GM19328 (cell line): ENCODE measurements around the gene ADCY4.
"Not testable (repeated sequence)": the region's sequence is repeated elsewhere in the genome, so short reads cannot be mapped to it uniquely, and the experiment has no call there.

ENCODE experiments used
- ATAC-seq: cut with Tn5 transposase; IDR thresholded peaks from one replicate; pipeline ENCODE4 v1.9.1; 2021; ENCODE audit warnings: mild to moderate bottlenecking, moderate library complexity; ENCODE audit not compliant: unreplicated experiment

Gene ADCY4

DNA sequence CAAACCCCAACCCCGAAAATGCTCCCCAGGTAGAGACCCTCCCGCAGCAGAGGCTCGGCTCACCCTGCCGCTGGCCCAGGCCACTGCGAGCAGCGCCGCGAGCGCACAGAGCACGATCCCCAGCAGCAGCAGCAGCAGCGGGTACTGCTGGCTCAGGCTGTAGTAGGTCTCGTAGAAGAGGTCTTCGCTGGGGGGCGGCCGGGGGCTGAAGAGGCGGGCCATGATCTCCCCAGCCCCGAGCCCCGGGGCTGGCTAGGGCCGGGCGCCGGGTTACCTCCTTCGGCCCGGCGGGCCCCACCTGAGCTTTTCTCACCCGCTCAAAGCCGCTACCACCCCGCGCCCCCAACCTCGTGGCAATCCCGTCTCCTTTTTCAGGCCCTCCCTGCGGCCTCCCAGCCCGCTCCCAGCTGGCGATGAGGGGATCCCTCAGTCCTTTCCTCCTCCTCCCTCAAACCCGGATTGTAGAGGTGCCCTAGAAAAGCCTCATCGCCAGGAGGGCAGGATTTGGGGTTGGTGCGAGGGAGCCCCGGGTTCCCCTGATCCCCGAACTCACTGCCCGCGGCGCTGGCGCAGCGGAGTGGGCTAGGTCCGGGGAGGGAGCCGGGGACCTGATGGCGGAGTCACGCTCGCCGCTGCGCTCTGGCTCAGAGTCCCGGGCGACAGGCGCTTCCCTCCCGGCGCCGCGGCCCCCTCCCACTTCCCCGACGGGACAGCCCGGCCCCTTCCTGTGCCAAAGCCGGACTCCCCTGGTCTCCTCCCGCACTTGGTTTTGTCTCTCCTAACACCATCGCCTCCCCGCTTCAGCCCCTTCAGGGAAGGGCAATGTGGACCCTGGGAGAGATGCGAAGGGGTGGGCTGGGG is at the start of gene ADCY4:
ADCY4 (minus strand) TSS at position 641 of the 861 bp plus-strand sequence; CDS start at position 222, 419 bp downstream.
- ATAC-seq = no peak

GRCh38 chr14:24384169-24384568 is 49.3 kb upstream of the ADCY4 start:
- ATAC-seq = no peak

DNA sequence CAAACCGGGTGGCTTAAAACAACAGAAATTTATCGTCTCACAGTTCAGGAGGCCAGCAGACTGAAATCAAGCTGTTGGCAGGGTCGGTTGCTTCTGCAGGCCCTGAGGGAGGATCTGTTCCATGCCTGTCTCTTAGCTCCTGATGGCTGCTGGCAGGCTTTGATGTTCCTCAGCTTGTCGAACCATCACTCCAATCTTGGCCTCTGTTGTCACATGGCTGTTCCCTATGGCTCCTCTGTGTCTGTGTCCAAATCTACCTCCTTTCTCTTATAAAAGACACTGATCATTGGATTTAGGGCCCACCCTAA is 47.1 kb upstream of the ADCY4 start:
- no peak for ATAC-seq

DNA sequence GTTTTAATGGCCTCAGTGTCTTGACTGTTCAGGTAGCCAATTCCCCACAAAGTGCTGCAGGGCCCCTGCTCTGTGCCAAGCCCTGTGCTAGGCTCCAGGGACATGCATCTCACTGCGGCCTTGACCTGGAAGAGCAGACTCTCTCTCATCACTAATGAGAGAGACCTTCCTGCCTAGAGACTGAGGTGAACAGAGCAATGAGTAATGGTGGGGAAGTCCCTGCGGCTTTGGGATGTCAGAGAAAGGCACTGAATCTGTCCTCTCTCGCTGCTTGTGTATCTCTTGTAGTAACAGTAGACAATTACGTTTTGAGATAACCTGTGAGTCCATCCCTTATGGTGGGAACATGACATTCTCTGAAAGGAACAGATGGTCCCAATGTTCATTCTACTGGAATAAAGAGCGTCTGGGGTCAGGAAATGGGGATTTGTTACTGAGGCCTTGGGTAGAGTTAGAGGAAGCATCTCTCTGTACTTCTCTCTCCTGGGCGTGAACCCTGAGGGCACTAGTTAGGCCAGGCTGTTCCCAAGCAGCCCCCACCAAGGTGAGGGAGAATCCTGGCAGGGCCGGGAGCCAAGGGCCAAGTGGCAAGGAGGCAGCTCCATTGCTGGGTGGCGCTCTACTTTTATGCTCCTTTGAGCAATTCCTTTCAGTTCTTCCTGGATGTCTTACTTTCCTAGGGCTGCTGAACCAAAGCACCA is 46.6 kb upstream of the ADCY4 start:
- no peak for ATAC-seq

DNA sequence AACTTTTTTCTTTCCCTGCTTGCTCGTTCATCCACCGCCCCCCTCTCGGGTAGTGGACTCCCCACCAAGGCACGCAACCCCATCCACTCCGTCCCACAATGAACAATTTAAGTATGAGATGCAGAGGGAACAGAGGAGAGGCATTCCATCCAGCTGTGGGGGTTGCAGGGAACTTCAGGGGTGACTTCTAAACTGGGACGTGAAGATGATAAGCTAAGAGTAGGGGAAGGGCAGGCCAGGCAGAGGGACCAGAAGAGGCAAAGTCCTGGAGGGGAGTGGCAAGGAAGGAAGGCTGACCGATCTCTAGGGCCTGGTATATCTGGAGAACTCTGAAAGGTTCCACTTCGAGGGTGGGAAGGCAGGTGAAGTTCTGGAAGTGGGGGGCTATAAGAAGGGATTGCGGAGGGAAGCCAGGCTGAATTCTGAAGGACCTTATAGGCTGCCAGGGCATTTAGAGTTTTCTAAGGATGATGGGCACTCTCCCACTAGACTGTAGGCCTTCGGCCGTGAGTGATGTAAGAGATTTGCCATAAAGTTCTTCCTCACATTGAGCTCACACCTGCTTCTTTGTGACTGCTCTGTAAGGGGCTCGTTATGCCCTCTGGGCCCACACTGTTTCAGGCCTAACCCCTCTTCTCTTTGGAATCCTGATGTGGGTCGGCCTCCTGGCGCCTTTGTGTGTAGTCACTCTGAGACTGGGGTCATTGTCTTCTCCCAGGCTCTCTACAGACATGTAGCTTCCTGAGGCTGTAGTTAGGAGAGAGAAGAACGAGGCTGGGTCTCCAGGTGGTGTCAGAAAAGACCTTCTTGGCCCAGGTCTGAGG is 45.2 kb upstream of the ADCY4 start:
- ATAC-seq = no peak

DNA sequence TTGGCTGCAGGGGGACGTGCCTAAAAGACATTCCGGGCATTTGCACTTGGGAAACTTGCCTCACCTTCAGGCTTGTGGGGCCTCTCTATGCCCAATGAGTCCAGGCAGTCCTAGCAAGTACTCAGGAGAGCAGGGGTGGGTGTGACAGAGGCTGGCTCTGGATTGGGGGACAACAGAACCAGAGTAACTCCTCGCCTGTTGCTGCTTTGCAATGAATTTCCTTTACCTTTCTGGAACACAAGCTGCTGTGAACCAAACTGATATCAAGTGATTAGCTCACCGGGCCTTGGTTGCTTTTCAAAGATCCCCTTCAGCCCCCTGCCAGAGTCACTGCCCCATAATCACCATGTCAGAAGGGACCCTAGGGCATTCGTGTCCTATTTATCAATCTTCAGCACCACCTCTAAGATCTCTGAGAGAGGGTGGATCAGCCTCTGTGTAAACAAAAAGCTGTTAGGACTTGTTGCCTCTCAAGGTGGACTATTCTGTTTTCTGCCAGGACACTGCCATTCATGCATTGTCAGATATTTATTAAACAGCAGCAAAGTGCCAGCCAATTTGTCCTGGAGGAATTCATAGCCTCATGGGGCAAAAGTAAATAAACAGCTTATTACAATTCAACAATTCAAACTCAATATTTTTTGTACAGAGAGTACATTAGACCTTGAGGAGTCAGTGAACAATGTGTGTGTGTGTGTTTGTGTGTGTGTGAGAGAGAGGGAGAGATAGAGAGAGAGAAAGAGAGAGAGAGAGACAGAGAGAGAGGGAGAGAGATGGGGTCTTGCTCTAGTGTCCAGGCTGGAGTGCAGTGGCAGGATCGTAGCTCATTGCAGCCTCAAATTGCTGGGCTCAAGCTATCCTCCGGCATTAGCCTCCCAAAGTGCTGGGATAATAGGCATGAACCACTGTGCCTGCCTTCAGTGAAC is 44.4 kb upstream of the ADCY4 start:
- no peak for ATAC-seq

- no peak for ATAC-seq
Measured at GRCh38 chr14:24378327-24378726, 43.5 kb upstream of the ADCY4 start.

DNA sequence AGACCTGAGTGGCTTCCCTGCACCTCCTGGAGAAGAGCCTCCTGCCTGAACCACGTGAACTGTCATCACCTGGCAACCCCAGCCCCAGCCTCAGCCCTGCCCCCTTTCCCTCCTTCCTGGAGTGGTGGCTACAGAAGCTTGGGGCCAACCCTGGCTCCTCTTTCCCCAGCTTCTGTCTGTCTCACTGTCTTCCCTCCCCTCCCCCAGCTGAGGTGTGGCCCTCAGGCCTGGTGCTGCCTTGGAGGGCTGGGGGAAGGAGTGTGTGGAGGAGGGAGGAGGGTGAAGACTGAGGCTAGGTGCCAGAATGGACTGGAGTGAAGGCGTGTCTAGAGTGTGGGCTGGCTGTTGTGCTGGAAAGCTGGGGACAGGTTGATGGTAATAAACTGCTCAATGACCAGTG is 42.8 kb upstream of the ADCY4 start:
- ATAC-seq = no peak

DNA sequence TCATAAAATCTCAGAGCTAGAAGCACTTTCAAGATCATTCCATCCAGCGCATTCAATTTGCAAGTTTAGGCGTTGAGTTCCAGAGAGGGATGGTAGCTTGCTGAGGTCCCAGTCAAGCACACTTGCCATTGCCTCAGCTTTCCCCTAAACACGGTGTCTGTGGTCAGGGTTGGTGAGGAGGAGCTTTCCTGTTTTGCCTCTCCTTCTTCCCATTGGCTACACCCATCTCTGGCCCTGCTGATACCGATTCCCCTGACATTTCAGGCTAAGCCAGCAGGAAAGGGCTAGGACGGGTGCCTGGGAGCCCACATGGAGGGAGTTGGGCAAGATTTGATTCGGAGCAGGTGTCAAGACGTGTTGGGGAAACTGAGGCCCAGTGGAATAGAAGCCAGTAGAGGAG is 42.3 kb upstream of the ADCY4 start:
- ATAC-seq = no peak

GRCh38 chr14:24376448-24377070 is 41.7 kb upstream of the ADCY4 start:
- no peak for ATAC-seq

DNA sequence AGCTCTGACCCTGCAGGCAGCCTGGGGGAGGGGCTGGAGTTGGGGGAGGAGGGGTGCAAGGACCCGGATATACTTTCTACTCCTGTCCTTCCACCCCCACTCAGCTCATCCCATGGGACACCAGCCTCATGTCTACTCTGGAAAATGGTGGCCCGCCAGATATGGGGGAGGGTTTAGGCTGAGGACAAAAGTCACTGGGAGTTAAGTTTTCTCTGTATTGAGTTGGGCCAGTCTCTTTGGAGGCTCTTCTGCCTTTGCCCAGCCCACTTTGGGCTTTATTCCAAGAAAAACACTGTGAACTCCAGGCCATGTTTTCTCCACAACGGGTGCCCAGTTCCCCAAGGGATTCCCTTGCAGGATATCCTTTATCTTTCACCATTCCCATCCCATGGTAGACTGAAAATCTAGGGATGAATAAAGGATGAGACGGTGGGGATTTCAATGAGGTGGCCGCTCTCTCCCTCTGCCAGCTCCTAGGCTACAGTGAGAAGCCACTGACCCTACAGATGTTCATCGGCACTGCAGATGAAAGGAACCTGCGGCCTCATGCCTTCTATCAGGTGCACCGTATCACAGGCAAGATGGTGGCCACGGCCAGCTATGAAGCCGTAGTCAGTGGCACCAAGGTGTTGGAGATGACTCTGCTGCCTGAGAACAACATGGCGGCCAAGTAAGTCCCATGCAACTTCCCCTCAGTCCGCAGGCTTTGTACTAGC is 38.0 kb upstream of the ADCY4 start:
- ATAC-seq = no peak

GRCh38 chr14:24371605-24372004 is 36.7 kb upstream of the ADCY4 start:
- ATAC-seq = not testable (repeated sequence)

- no peak for ATAC-seq
Measured at GRCh38 chr14:24370748-24371147, 35.9 kb upstream of the ADCY4 start.

DNA sequence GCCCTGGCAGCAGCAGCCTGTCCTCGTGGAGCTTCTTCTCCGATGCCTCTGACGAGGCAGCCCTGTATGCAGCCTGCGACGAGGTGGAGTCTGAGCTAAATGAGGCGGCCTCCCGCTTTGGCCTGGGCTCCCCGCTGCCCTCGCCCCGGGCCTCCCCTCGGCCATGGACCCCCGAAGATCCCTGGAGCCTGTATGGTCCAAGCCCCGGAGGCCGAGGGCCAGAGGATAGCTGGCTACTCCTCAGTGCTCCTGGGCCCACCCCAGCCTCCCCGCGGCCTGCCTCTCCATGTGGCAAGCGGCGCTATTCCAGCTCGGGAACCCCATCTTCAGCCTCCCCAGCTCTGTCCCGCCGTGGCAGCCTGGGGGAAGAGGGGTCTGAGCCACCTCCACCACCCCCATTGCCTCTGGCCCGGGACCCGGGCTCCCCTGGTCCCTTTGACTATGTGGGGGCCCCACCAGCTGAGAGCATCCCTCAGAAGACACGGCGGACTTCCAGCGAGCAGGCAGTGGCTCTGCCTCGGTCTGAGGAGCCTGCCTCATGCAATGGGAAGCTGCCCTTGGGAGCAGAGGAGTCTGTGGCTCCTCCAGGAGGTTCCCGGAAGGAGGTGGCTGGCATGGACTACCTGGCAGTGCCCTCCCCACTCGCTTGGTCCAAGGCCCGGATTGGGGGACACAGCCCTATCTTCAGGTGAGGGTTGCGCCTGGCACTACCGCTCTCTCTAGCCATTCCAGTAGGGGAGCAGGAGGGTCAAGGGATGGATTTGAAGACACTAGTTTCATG is 35.2 kb upstream of the ADCY4 start:
- ATAC-seq = no peak

- no peak for ATAC-seq
Measured at GRCh38 chr14:24369463-24369862, 34.6 kb upstream of the ADCY4 start.

DNA sequence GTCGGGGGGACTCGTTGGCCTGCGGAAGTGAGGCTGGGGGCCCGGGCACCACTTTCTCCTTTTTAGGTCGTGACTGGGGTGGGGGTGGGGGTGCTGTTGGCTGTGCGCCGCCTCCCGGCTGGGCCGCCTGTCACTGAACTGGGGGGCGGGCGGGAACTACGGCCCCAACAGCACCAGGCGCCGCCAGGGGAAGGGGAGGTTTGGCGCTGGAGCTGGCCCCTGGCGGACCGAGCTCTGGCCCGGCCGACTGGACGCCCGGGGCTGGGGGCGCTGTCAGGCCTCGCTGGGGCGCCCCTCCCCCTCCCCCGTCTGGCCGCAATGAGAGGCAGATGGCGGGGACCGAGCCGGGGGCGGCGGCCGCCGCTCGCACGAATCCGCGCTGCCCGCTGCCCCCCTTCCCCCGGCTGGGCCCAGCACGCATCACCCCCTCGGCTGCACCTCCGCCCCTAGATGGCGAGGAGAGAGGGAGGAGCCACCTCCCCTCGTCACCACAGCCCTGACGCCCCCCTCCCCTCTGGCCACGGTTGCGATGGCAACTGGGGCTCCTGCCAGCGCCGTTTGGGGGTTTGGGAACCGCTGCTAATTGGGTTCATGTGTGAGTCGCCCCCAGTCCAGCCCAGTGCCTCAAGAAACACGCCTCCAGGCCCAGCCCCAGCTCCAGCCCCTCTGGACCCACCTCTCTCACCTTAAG is 33.8 kb upstream of the ADCY4 start:
- ATAC-seq = no peak

DNA sequence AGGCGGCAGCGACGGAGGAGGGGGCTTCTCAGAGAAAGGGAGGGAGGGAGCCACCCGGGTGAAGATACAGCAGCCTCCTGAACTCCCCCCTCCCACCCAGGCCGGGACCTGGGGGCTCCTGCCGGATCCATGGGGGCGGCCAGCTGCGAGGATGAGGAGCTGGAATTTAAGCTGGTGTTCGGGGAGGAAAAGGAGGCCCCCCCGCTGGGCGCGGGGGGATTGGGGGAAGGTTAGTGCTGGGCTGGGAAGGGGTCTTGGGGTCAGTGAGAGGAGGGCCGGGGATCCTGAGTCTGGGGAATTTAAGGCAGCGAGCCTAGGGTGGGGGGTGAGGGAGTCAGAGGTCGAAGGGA is 33.3 kb upstream of the ADCY4 start:
- ATAC-seq = no peak

DNA sequence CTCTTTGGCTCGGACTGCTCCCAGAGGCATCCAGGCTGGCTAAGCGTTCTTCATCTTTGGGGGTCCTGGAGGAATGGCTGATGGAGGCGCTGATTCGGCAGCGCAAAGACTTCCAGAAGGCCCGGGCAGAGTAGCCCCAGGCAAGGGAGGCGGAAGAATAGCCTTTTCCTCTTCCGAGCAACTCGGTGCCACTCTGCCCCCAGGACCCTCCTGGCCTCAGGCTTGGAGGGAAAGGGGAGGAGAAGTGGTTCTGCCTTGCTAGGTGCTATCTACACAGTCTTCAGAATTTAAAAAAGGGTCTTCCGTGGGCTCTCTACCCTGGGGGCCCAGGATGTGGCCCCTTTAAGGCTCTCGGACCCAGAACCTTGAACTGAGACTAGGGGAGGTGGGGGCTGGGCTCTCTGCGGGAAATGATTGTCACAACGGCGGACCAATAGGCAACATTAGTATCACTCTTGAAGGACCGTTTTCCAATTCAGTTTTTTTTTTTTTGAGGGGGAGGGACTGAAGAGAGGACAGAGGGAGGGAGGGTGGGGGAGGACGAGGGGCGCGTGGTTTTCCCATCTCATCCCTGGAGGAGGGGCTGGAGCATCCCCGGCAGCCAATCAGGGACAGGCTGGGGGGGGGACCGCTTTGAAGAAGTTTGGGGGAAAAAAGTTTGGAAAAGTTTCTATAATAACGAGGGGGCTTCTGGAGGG is 32.8 kb upstream of the ADCY4 start, which contains the start of gene NFATC4:
NFATC4 (plus strand) TSS at position 671 of the 698 bp plus-strand sequence. CDS start 157 bp downstream, outside the sequence.
- ATAC-seq = no peak
